Ecto neural progenitor cell (in vitro differentiated cells): ENCODE measurements around the gene TAF1.
"Not testable (repeated sequence)": the region's sequence is repeated elsewhere in the genome, so short reads cannot be mapped to it uniquely, and the experiment has no call there.

ENCODE experiments used
- DNase-seq: peaks from one replicate; pipeline ENCODE4 v3.0.0-alpha.2; 2018; ENCODE audit warnings: low spot score

TAF1 gene

DNA sequence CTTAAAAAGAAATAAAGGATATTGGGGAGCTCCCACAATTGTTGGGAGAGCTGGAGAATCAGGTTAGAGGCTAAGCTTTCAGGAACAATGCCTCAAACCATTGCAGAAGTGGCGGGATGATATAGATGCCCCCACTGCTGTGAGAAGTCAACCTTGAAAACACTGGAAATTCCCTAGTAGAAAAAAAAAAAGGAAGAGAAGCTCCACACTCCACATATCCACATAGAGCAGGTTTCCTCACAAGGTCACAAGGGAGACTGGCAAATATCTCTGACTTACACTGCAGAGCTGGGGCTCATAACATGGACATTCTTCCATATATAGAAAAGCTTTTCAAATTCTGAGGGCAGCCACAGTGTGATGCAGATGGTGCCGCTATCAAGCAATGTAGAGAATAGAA lies 144.0 kb downstream of the TAF1 start:
- no peak for DNase-seq

GRCh38 chrX:71513731-71514130 lies 147.6 kb downstream of the TAF1 start:
- DNase-seq: not testable (repeated sequence)

GRCh38 chrX:71514367-71515037 lies 148.3 kb downstream of the TAF1 start:
- no peak for DNase-seq

DNA sequence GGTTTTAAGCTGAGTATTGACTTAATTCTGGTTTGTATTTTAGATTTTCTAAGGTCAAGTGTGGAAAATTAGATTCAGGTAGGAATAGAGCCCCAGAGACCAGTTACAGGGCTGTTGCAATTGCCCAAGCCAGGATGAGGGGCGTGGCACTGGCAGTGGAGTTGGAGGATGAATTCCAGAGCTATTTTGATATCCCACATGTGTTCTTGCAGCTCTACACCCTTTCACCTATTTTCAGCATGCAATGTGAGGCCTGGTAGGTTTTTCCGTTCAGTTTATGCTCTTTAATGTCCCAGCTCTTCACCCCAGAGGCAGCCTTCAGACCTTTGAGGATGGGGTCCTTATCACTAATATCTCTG lies 148.9 kb downstream of the TAF1 start:
- no peak for DNase-seq
